Fibroblast of the aortic adventitia (primary cell): ENCODE data around the gene COX18. TPM values are rescaled to one million over a fixed set of nuclear protein-coding genes. Genes with fewer than 3 reads are reported as not detected.

ENCODE experiments used
- DNase-seq: peaks from one replicate; pipeline ENCODE4 v3.0.0-alpha.2; 2010; ENCODE audit warnings: low read depth
- H3K4me3 ChIP-seq: 2 replicates; pipeline ENCODE4 v1.5.1; 2011; ENCODE audit warnings: low read depth, mild to moderate bottlenecking, control low read depth, low read length, moderate library complexity
- CTCF ChIP-seq: IDR thresholded peaks from 2 replicates; pipeline ENCODE4 v1.5.1; 2011; ENCODE audit warnings: mild to moderate bottlenecking, low read length, control low read depth, inconsistent platforms; ENCODE audit not compliant: insufficient read depth
- total RNA-seq: library from RNA; depleted of rRNA; stranded (reverse); fragments of >200 nt; gene quantifications from 2 replicates; pipeline ENCODE4 v1.2.3, GENCODE V29; 2012; ENCODE audit warnings: low replicate concordance

COX18 gene
- total RNA-seq, 1 donor = 22.9 TPM

DNA sequence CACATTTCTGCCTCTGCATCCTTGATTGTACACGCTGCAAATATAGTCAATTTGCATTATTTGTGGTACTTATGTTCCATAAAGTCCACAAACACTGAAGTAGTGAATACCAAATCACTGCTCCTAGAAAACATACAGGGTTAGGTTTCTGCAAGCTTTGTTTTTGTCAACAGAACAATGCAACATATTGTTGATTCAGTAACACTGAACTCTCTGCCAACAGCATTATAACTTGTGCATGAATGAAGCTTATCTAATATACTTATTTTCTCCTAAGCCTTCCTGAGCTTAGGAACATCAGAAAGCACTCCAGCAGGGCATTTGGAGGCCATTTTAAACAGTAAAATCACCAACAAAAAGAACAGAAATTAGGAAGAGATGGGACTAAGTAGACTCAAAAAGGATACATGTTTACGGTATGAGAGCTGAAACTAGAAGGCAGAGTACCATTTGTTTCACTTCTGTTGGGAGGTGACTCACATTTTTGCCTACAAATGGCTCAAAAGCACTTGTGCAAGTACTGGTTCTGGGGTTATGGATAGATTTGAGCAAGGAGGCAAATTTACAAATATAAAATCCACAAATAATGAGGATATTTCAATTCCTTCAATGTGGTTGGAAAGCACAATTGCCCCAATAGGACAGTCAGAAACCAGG, 14.1 kb downstream of the COX18 start:
- H3K4me3 ChIP-seq = no peak overlapping the region
- no peak for TF ChIP-seq CTCF
- DNase-seq = no peak

- H3K4me3 ChIP-seq = no peak overlapping the region
- no peak for TF ChIP-seq CTCF
- DNase-seq = peak; percentile 16
Measured at GRCh38 chr4:73053974-73054480, 15.5 kb downstream of the COX18 start.

- DNase-seq = peak; percentile 6
- no peak for TF ChIP-seq CTCF
- H3K4me3 ChIP-seq = no peak overlapping the region
Measured at GRCh38 chr4:73053076-73053475, 16.4 kb downstream of the COX18 start.

GRCh38 chr4:73051625-73052024, 17.9 kb downstream of the COX18 start:
- DNase-seq = no peak
- H3K4me3 ChIP-seq = no peak overlapping the region
- TF ChIP-seq CTCF = no peak

- no peak for TF ChIP-seq CTCF
- DNase-seq = no peak
- H3K4me3 ChIP-seq = no peak overlapping the region
Measured at GRCh38 chr4:73045879-73046278, 23.6 kb downstream of the COX18 start.

GRCh38 chr4:73037057-73037456, 32.5 kb downstream of the COX18 start:
- H3K4me3 ChIP-seq = no peak overlapping the region
- TF ChIP-seq CTCF = no peak
- DNase-seq = no peak

- DNase-seq = no peak
- no peak for TF ChIP-seq CTCF
- no peak overlapping the region for H3K4me3 ChIP-seq
Measured at GRCh38 chr4:73036123-73036522, 33.4 kb downstream of the COX18 start.
